HFF-Myc (cell line): ENCODE measurements around the gene CNGB1.

Experiments used
- DNase-seq: peaks from one replicate; pipeline ENCODE4 v3.0.0-alpha.2; 2011; ENCODE audit warnings: low read depth; ENCODE audit errors: extremely low read depth
- H3K4me3 ChIP-seq: replicated peaks from 2 replicates; pipeline ENCODE4 v1.5.1; 2011; ENCODE audit warnings: low read depth, mild to moderate bottlenecking, control low read depth, low read length
- CTCF ChIP-seq: IDR thresholded peaks from 2 replicates; pipeline ENCODE4 v1.5.1; 2012; ENCODE audit warnings: mild to moderate bottlenecking, low read depth, low read length, control low read depth; ENCODE audit errors: missing control alignments

CNGB1 gene

GRCh38 chr16:57977418-57978069 is 6.6 kb upstream of the CNGB1 start:
- no peak for TF ChIP-seq CTCF
- no peak for DNase-seq
- H3K4me3 ChIP-seq: no peak overlapping the region

DNA sequence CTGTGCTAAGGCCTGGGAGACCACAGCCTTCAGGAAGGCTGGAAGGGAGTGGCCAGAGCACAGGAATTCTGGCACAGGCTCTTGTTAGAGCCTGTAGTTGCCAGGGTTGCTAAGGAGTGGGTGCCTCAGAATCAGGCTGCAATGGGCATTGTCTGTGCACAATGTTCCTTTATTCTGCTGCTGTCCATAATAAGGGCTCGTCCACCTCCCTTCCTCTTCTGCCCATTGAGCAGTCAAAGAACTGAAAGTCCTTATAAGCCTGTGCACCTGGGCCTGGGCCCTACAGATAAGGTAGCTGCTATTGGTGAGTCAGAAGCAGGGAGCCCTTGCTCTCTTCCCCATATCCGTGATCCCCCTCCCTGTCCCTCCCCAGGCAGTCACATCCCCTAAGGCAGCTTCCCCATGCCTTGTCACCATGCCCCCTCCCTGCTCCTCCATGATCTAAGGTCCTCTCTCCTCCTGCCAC is 5.4 kb upstream of the CNGB1 start:
- TF ChIP-seq CTCF: no peak
- no peak overlapping the region for H3K4me3 ChIP-seq
- DNase-seq: no peak

- no peak overlapping the region for H3K4me3 ChIP-seq
- TF ChIP-seq CTCF: no peak
- no peak for DNase-seq
Observed at GRCh38 chr16:57972306-57972705, 1.4 kb upstream of the CNGB1 start.

DNA sequence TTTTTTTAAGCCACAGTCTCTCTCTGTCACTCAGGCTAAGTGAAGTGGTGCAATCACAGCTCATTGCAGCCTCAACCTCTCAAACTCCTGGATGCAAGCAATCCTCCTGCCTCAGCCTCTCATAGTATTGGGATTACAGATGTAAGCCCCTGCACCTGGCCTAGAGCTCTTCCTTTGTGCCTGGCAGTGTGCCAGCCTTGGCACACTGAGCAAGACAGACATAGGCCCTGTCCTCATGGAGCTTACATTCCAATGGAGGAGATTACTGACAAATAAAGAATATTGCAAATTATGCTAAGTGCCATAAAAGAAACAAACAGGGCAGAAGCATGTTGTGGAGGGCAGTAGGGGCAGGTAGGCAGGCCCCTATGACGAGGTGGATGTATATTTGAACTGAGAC is 920 bp upstream of the CNGB1 start:
- DNase-seq: no peak
- TF ChIP-seq CTCF: no peak

GRCh38 chr16:57970319-57970718 is 609 bp downstream of the CNGB1 start:
- no peak for TF ChIP-seq CTCF

More for the DNA sequence above, 920 bp upstream of the CNGB1 start:
- H3K4me3 ChIP-seq: no peak overlapping the region

GRCh38 chr16:57969451-57970123 is 1.3 kb downstream of the CNGB1 start:
- TF ChIP-seq CTCF: no peak
- no peak overlapping the region for H3K4me3 ChIP-seq
- no peak for DNase-seq

More at GRCh38 chr16:57970319-57970718, 609 bp downstream of the CNGB1 start:
- no peak for DNase-seq
- H3K4me3 ChIP-seq: no peak overlapping the region
